ENCODE results near the gene DNASE1L1.

DNASE1L1 gene

GRCh38 chrX:154380787-154381186 is 28.3 kb downstream of the DNASE1L1 start:
- ATAC-seq = no peak

- ATAC-seq = no peak
Measured at GRCh38 chrX:154380153-154380552, 28.9 kb downstream of the DNASE1L1 start.

DNA sequence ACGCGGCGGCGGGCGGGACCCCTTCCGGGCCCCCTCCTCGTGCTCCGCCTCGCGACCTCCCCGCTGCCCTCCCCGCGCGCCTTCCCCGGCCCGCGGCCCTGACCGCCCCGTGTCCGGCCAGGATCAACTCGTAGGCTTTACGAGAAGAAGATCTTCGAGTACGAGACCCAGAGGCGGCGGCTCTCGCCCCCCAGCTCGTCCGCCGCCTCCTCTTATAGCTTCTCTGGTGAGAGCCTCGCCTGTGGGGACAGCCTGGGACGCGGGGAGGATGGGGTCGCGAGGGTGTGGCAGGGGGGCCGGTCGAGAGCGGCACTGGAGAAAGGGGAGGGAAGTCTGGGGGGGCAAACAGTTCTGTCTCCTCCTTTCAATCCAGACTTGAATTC is 29.5 kb downstream of the DNASE1L1 start:
- no peak for ATAC-seq

DNA sequence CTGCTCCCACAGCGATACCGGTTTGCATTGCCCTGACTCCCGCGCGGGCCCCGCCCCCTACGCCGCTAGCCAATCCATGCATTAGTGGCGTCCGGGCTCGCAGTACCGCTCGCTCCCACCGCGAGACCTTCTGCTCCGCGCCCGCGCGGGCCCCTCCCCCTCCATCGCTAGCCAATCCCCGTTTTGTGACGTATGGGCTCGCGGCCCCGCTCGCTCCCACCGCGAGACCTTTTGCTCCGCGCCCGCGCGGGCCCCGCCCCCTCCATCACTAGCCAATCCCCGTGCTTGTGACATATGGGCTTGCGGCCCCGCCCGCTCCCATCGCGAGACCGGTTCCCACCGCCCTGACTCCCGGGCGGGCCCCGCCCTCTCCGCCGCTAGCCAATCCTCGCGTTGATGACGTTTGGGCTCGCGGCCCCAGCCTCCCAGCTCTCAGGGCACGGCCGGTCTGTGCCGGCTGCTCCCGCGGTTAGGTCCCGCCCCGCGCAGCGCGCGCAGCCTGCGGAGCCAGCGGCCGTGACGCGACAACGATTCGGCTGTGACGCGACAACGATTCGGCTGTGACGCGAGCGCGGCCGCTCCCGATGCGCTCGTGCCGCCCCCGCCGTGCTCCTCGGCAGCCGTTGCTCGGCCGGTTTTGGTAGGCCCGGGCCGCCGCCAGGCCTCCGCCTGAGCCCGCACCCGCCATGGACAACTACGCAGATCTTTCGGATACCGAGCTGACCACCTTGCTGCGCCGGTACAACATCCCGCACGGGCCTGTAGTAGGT is 30.1 kb downstream of the DNASE1L1 start, which contains the start of gene EMD:
Gene EMD, plus strand, starts transcription at position 497 of the 770 bp plus-strand sequence. Its CDS starts 190 bp downstream, at position 687.
- peak; percentile 83 to 86 for ATAC-seq

DNA sequence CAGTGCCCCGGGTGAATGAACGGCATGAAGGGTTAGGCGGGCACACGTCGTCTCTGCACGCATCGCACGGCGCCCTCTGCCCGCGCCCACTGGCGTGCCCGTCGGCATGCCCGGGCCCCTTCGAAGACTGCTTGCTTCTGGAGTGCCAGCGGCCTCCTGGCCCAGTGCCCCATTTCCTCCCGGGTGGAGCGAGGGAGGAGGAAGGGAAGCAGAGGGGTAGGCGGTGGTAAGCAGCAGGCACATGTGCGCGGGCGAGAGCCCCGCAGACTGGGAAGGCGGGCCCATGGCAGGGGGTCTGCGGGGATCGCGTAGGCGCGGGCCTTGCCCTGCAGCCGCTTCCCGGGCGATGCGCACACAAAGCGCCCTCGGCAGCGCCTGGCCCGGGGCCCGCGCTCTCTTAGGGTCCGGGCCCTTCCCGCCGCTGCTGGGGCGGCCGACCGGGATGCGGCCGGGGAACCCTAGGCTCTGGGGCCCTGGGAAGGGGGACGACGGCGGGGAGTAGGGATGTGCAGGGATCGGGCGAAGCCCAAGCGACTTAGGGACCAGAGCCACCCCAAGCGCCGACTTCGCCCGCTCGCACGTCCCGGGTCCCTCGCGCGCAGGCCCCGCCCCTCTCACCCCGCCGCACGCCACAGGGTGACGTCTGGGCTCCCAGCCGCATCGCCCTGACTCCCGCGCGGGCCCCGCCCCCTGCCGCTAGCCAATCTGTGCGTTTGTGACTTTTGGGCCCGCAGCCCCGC is 30.8 kb downstream of the DNASE1L1 start:
- ATAC-seq = no peak

DNA sequence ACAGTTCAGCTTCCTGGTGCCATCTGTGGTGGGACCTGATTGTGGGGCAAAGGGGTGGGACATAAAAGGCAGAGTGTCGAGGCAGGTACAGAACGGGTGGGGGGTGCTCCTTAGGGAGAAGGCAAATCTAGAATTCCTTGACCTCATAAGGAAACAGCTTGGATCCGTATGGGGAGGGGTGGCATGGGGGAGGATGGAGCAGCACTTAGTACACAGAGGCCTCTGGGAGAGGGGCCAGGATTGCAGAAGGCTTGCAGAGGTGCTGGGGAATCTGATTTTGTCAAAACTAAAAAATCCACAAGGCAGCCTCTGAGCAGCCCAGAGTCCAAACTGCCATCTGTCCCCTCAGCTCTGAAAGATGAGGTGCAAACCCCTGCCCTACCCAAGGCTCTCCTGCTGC is 32.3 kb downstream of the DNASE1L1 start:
- no peak for ATAC-seq

- no peak for ATAC-seq
Measured at GRCh38 chrX:154375156-154375504, 33.9 kb downstream of the DNASE1L1 start.

DNA sequence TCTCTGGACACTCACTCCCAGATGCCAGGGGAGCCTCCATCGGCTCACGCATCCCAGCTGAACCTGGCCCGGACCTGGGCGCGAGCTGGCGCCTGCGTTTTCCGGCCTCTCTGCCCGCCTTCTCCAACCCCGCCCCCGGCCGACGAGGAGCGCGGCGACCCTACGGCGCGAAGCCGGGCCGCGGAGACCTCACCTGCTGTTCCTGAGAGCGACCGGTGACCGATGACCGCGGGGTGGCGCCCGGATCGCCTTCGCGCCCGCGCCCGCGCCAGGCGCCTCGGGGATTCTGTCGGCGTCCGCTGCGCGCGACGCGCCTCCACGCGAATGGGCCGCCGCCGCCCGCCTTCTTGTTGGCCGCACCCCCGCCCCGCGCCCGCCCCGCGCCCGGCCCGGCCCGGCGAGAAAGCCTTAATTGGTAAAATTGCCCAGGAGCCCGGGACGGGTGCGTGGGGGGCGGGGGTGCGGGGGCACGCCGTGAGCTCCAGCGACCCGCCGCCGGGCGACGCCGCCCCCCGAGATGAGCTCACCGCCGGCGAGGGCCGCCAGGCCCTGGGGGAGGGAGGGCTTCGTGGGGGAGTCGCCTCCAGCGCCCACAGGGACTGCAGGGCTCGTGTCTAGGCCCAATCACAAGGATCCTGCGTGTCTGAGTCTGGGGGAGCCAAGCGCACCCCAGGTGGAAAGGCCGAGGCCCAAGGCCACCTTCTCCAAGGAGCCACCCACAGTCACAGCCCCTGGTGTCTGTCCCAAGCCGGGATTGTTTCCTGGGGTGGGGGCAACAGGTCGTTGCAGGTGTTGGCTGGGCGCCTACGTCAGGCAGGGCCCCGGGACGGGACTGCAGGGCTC is 34.5 kb downstream of the DNASE1L1 start, which contains the start of gene FLNA:
Gene FLNA, minus strand, starts transcription at position 322 of the 843 bp plus-strand sequence. CDS start 3,389 bp downstream, outside the sequence.
- ATAC-seq = no peak

DNA sequence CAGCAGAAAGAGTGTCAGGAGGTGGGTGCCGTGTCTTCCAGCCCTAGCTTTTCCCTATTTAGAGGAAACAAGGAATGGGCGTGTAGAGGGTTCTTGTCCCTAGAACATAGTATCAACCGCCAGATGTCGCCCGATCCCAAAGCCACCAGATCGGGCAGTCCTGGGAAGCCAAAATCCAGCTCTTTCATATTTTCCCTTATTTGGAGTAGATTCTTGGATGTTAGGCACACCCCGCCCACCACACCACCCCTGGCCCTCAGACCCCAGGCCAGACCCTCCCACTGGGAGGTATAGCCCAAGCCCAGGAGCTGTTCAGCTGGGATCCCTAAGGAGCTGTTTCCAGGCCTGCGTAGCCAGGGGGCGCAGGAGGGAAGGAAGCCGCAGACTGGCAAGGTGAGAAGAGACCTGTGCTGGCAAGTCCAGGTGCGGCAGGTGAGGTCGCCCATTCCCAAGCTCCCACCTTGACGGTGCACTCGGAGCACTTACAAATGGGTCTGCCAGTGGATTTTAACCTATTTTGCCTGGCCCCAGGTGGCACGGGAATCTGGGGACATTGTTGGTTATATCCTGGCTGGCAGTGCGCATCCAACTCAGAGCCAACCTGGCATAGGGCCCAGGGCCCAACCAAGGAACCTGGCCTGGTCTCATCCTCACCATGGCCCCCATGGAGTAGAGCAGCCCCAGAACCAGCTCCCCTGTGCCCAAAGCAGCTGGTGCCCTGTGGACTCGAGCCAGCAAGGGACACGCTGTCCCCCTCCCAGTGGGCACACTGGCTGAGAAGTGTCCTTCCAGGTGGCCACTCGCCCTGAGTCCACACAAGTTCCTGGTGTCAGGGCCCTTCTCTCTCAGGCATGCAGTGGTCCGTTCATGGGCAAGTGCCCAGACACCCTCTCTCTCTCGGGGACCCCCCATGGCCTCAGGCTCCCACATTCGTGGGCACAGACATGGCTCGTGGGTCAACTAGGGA is 35.4 kb downstream of the DNASE1L1 start:
- no peak for ATAC-seq

DNA sequence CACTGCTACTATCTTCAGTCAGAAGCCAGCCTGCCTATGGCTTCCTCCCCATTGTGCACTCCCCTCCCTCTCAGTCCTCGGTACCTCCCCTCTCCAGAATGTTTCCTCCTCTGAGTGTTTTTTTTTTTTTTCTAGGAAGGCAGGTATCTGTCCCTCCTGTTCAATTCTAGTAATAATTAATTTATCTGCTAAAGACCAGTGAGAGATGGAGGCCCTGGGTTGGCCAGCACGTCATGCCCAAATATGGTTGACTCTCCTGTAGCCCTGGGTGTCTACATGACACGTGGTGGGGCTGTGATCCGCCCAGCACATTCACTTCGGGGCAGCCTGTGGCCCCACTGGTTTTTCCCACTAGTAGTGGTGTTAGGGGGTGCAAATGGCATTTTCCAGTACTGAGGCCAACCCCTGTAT is 36.4 kb downstream of the DNASE1L1 start:
- peak in 1 of 2 donors; percentile 8 for ATAC-seq

GRCh38 chrX:154371789-154372300 is 37.2 kb downstream of the DNASE1L1 start:
- ATAC-seq = no peak

DNA sequence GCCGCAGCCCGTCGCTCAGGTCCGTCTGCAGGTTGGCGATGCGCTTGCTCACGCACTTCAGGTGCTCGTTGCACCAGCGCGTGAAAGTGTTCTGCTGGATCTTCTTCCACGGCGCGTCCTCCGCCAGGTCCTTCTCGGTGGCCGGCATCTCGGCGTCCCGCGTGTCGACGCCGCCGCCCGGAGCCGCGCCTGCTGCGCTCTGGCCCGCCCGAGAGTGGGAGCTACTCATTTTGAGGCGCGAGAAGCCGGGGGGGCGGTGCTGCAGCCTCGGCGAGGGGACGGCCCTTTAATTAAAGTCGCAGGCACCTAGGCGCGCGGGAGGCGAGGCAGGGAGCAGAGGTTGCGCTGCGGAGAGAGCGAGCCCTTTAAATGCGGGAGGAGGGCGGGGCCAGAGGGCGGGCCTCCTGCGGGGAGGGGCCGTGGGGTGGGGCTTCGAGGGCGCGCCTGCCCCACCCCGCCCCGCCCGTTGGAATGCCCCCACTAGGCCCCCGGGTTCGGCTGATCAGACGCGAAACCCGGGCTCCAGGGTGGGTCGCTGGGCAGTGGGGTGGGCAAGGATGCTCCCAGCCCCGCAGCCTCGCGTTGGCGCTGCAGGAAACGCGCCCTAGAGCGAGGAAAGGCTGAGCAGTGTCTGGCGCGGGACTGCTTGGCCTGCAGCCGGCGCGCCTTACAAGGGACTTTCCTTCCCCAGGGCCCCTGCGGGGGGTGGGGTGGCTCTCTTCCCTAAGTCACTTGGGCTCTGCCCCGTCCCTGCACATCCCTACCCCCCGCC is 37.9 kb downstream of the DNASE1L1 start:
- peak; percentile 62 to 63 for ATAC-seq

DNA sequence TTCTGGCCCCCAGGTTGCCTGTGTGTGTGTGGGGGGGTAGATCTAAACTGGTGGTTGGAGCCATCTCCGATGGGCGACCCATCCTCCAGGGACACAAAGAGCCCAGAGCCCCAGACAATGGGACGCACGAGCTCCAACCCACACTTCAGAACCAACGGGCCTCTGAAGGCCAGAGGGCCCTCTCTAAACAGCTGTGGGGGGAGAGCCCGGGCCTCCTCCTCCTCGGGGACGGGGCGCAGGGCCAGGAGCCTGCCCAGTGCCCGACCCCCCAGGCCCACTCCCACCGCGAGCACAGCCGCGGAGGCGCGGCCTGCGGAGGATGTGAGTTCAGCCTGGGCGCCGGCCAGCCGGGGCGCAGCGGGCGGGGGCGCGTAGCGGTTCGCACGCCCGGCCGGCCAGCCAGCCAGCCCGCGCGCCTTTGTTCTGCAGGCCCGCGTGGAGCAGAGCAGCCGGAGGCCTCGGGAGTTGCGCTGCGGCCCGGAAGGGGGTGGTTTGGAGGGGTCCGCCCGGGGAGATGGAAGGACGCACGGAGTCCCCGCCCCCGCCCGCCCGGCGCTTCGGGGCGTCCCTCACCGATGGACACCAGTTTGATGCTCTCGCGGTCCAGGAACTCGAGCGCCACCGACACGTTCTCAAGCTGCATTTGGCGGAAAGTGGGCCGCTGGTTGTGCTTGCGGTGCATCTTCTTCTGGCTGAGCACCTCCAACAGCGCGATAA is 38.6 kb downstream of the DNASE1L1 start:
- no peak for ATAC-seq

GRCh38 chrX:154369449-154370299 is 39.4 kb downstream of the DNASE1L1 start:
- peak in 1 of 2 donors; percentile 8 for ATAC-seq

DNA sequence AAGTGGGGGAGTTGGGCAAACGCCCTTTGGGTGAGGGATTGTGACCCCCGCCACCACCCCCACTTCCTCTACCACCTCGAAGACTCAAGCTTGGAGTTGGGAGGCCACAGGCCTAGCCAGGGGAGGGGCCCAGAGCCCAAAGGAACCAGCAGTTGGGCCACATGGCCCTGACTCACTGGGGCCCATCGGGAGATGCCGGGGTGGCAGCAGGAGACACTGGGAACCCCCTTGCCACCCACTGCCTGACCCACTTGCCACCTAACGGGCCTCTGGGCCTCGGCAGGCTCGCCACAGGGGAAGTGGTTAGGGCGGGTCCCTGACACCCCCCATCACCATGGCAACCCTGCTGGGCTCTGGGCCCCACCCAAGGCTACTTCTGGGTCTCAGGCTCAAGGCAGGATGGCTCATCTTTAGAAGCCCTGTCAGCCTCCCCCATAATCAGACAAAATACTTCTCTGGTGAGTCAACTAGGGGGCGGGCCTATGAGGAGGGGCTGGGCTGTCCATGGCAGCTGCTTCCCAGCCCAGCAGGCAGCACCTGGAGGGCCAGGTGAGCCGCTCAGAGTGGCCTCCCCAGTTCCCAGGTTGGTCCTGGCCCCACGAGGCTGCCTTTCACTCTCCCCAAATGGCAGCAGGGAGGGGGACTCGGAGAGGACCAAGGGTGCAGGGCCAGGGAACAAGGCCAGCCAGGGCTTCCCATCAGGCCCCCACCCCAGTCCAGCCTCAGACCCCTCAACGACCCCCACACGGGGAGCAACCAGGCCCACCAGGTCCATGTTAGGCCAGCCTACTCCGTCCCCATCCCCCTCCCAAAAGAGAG is 40.2 kb downstream of the DNASE1L1 start:
- peak; percentile 67 to 70 for ATAC-seq

GRCh38 chrX:154367474-154368308 is 41.4 kb downstream of the DNASE1L1 start:
- no peak for ATAC-seq

DNA sequence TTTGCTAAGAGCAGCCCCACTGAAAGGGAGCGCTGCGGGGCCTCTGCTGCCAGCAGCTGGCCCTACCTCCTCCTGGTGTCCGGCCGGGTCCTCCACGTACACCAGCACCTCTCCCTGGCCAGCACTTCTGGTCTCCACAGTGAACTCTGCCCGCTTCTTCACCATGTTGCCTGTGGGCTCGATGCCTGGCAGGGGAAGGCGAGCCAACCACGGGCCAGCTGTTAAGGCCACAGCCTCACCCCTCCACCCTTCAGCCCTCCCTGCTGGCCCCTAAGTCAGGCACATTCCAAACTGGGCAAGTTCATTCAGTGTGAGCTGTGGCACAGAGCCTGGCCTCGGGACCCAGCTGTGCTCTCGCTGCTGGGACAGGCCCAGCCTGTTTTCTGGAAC is 42.4 kb downstream of the DNASE1L1 start:
- ATAC-seq = no peak

Data from activated CD4-positive, CD25-positive, alpha-beta regulatory T cell treated with anti-CD3 and anti-CD28 coated beads, Interleukin-2, amount 50 U/mL, for 24 hours (primary cell).